Duodenal mucosa (tissue), 2 donors: ENCODE measurements around the gene UBE3C.

Source experiments
- H3K27ac ChIP-seq: one replicate; pipeline ENCODE4 v1.7.0; 2013; ENCODE audit warnings: low read depth, low read length
- H3K27me3 ChIP-seq, 2 donors: one replicate each; pipeline ENCODE4 v1.7.0; 2013; ENCODE audit warnings: low read length in 2 of 2, control low read depth in 1 of 2; ENCODE audit not compliant: insufficient read depth in 2 of 2, control insufficient read depth in 1 of 2
- H3K36me3 ChIP-seq, 2 donors: one replicate each; pipeline ENCODE4 v1.7.0; 2013; ENCODE audit warnings: low read length in 2 of 2, control low read depth in 1 of 2; ENCODE audit not compliant: insufficient read depth in 2 of 2, control insufficient read depth in 1 of 2
- H3K4me1 ChIP-seq, 2 donors: one replicate each; pipeline ENCODE4 v1.7.0; 2013; ENCODE audit warnings: low read length in 2 of 2, control low read depth in 1 of 2; ENCODE audit not compliant: insufficient read depth in 2 of 2, control insufficient read depth in 1 of 2
- H3K4me3 ChIP-seq, 2 donors: one replicate each; pipeline ENCODE4 v1.7.0; 2013; ENCODE audit warnings: low read length in 2 of 2, low read depth in 1 of 2
- H3K9ac ChIP-seq, 2 donors: one replicate each; pipeline ENCODE4 v1.7.0; 2013; ENCODE audit warnings: low read length in 2 of 2, low read depth in 1 of 2
- H3K9me3 ChIP-seq, 2 donors: one replicate each; pipeline ENCODE4 v1.7.0; 2013; ENCODE audit warnings: low read length in 2 of 2, control low read depth in 1 of 2; ENCODE audit not compliant: control insufficient read depth in 1 of 2

Gene UBE3C

DNA sequence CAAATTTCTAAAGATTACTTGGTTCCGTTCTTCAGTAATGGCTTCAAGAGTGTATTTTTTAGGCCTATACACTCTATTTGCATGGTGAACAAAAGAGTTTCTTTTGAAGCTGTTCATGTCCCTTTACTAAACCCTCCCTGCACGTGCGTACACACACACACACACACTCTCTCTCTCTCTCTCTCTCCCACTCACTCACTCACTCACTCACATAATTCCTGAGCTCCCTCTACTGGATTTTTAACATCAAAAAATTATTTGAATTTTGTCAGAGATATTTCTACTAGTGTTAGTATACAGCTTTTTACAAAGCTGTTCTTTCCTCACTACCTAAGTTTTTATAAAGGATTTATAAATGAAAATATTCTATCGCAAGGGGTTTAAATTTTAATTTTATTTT lies 85.9 kb downstream of the UBE3C start:
- Histone ChIP-seq H3K9me3 (no peaks in the 10 kb centered on the region), H3K36me3 (peaks cover 23 to 62% of the 10 kb centered on the region in 2 donors), H3K9ac (no peak overlapping the region), H3K27me3 (no peaks in the 10 kb centered on the region), H3K4me1 (no peaks in the 10 kb centered on the region), H3K4me3 (no peak overlapping the region), H3K27ac (no peak overlapping the region)

DNA sequence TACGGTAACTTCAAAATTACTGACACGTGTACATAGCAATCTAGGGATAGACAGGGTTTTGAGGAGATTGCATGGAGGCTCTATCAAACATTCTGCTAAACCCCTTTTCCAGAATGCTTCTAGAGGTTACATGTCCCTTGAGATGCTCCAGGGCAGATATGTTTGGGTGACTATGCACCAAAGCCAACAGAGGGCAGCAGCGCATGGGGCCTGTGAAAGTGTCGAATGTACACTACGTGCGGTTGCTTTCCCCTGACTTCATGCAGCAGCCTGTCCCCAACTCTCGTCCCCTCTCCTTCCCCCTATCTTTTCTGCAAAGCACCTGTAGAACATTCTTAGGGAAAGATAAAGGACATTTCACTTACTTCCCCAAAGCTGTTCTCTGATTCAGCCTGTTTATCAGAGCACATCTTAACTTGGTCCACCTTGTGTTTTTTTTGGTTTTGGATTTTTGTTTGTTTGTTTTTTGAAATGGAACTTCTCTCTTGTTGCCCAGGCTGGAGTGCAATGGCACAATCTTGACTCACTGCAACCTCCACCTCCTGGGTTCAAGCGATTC lies 90.2 kb downstream of the UBE3C start:
- H3K9me3 ChIP-seq = no peaks in the 10 kb centered on the region
- H3K9ac ChIP-seq = no peak overlapping the region
- no peaks in the 10 kb centered on the region for H3K27me3 ChIP-seq
- H3K4me1 ChIP-seq = no peaks in the 10 kb centered on the region
- no peak overlapping the region for H3K27ac ChIP-seq
- peaks cover 19 to 62% of the 10 kb centered on the region in 2 donors for H3K36me3 ChIP-seq
- H3K4me3 ChIP-seq = no peak overlapping the region

DNA sequence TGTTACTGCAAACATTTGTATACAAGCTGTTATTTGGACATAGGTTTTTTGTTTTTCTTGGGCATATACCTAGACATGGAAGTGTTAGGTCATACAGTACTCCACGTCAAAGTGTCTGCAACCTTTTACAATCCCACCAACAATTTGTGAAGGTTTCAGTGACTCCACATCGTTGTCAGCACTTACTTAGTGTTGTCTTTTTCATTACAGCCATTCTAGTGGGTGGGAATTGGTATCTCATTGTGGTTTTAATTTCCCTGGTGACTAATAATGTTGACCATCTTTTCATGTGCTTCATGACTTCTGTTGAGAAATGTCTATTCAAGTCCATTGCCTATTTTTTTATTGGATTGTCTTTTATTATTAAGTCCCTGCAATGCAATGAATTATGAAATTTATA lies 95.0 kb downstream of the UBE3C start:
- Histone ChIP-seq H3K4me1 (no peaks in the 10 kb centered on the region), H3K9ac (no peak overlapping the region), H3K27ac (no peak overlapping the region), H3K9me3 (no peaks in the 10 kb centered on the region), H3K27me3 (no peaks in the 10 kb centered on the region), H3K4me3 (no peak overlapping the region), H3K36me3 (peaks cover 26 to 53% of the 10 kb centered on the region in 2 donors)

DNA sequence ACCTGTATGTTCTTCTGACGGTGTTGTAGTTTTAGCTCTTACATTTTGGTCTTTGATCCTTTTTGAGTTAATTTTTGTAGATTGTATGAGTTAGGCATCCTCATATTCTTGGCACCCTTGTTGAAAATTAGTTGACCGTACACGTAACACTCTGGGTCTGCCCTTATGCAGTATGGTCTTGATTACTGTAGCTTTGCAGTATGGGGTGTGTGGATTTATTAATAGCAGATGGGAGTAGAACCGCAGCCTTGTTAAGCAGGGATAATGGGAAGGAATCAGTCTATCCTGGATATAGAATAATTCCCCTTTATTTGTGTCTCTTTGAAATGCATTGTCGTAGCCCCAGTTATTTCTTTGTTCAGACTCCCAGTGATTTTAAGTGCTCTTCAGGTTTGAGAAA lies 95.5 kb downstream of the UBE3C start:
- no peaks in the 10 kb centered on the region for H3K9me3 ChIP-seq
- no peak overlapping the region for H3K4me3 ChIP-seq
- H3K27me3 ChIP-seq = no peaks in the 10 kb centered on the region
- H3K27ac ChIP-seq = no peak overlapping the region
- H3K4me1 ChIP-seq = no peaks in the 10 kb centered on the region
- no peak overlapping the region for H3K9ac ChIP-seq
- H3K36me3 ChIP-seq = peaks cover 25 to 50% of the 10 kb centered on the region in 2 donors

DNA sequence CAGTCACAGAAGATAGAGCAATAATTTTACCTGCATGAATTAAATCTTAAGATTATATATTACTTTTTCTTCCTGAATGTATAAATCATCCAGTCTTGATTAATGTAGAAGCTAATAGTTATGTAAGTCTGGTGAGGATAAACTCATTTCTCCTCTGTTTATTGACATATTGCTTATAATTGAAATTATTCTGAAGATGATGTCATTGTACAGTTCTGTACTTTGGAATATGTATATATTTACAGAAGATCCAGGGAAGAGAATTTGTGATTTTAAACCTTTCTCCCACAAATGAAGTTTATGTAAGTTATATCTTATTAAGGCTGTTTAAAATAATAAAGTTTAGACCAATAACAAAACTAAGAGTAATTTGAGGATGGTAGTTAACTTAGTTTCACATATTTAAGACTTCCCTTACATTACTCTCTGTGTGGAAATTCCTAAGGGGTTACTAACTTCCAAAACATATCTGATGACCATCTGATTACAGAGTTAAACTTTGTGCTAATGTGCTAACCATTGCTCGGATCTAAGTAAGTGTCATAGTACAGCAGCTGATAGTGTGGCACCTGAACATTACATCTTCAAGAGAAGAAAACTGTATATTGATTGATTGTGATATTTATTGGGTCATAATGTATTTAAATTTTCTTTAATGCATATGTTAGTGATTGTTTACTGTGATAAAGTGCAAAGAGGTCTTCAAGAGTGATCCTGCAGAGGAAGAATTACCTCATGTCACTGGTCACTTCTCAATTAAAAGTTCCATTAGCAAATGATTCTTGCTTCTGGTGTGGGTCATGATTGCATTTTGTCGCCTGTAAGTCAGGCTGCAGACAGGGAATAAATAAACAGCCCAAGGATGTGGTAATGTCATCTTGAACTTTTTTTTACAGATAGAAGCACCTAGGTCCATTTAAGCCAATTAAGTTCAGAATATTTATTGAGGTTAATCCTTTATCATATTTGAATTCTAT lies 96.9 kb downstream of the UBE3C start:
- H3K9ac ChIP-seq = no peak overlapping the region
- peaks cover 25 to 52% of the 10 kb centered on the region in 2 donors for H3K36me3 ChIP-seq
- no peak overlapping the region for H3K4me3 ChIP-seq
- no peak overlapping the region for H3K27ac ChIP-seq
- no peaks in the 10 kb centered on the region for H3K9me3 ChIP-seq
- H3K27me3 ChIP-seq = no peaks in the 10 kb centered on the region
- H3K4me1 ChIP-seq = no peaks in the 10 kb centered on the region

DNA sequence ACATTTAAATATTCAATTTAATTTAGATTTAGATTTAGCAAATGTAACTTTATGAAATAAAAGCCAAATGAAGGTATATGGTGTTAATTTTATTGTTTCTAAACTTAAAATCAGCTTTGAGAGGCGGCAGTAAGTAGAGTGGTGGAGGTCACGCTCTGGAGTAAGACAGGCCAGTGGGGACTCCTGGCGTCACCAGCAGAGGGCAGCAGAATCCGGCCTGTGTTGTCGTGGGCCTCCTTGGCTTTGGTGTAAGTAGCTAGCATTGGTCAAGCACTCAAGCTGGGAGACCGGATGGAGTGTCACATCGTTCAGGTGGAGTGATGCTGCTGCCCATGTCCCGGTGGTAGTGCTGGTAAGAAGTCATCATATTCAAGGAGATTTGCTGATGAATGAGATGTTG lies 99.4 kb downstream of the UBE3C start:
- no peak overlapping the region for H3K4me3 ChIP-seq

DNA sequence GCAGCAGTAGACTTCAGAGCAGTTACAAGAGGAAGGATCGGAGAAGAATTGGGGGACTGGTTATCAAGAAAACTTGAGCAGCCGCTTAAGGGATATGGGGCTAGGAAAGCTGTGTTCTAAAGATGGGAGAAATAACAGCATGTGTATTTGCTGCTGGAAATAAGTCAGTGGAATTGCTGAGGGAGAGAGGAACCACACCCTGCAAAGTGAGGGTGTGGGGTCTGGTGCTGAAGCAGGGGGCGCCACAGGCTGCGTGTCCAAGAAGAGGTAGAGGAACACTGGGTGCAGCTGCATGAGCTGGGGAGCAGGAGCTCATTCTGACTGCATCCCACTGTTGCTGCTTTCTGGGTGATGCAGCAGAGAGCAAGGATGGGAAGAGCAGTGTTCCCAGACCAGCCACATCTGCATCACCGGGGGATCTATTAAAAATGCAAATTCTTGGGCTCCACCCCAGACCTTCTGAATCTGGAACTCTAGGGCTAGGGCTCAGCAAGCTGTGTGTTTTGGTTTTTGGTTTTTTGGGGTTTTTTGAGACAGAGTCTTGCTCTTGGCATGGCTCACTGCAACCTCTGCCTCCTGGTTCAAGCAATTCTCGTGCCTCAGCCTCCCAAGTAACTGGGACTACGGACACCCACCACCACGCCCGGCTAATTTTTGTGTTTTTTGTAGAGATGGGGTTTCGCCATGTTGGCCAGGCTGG lies 101.0 kb downstream of the UBE3C start:
- Histone ChIP-seq H3K4me1 (no peaks in the 10 kb centered on the region), H3K9ac (no peak overlapping the region), H3K27me3 (no peaks in the 10 kb centered on the region), H3K9me3 (no peaks in the 10 kb centered on the region), H3K36me3 (peaks cover 12 to 36% of the 10 kb centered on the region in 2 donors), H3K4me3 (no peak overlapping the region), H3K27ac (no peak overlapping the region)

More for the DNA sequence above, 99.4 kb downstream of the UBE3C start:
- Histone ChIP-seq H3K4me1 (no peaks in the 10 kb centered on the region), H3K27ac (no peak overlapping the region), H3K27me3 (no peaks in the 10 kb centered on the region), H3K9ac (no peak overlapping the region), H3K36me3 (peaks cover 19 to 43% of the 10 kb centered on the region in 2 donors), H3K9me3 (no peaks in the 10 kb centered on the region)

DNA sequence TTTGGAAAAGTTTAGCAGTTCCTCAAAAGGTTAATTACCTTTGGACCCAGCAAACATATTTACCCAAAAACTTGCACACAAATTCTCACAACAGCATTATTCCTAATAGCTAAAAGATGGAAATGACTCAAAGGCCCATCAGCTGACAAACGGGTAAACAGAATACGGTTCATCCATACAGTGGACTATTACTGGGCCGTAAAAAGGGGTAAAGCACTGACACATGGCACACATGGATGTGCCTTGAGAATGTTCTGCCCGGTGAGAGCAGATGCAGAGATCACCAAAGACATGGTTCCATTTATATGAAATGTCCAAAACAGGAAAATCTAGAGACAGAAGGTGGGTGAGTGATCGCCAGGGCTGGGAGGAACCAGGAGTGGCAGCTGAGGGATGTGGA lies 102.9 kb downstream of the UBE3C start:
- Histone ChIP-seq H3K27ac (no peak overlapping the region), H3K4me1 (no peaks in the 10 kb centered on the region), H3K4me3 (no peak overlapping the region), H3K36me3 (peaks cover 5 to 41% of the 10 kb centered on the region in 2 donors), H3K27me3 (no peaks in the 10 kb centered on the region), H3K9me3 (no peaks in the 10 kb centered on the region), H3K9ac (no peak overlapping the region)

DNA sequence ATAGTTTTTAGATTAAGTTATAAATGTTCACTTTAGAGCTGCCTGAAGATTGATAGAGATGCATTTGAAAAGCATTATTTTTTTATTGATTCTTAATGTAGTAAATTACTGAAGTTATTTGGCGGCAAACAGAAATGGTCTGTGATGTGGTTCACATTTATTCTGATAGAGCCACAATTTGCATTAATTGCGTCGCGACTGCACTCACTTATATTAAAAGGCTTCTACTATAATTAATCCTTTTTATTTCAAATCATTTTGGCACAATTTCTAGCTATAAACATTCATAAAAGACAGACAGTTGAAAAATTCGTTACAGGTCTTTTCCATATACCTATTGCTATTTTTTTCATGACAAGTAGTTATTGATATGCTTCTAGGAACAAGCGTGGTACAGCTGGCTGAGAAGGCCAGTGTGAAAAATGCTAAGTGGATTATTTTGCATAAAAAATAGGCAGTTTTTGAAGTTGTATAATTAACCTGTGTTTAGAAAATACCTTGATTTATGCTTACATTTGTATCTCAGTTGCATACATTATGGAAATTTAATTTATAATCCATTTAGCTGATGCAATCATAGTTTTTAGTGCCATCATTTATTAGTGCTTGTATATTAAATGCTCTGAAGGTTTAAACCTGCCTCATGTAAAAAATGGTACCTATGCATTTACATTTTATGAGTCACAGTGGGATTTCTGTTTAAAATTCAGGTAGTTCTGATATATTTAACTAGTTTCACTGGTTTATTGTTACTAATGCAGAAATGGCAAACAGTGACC lies 106.0 kb downstream of the UBE3C start:
- Histone ChIP-seq H3K36me3 (peaks cover 13 to 42% of the 10 kb centered on the region in 2 donors), H3K4me1 (no peaks in the 10 kb centered on the region), H3K27ac (no peak overlapping the region), H3K27me3 (no peaks in the 10 kb centered on the region), H3K4me3 (no peak overlapping the region), H3K9me3 (no peaks in the 10 kb centered on the region), H3K9ac (no peak overlapping the region)
